ENCODE data around the gene CEP131.

Gene CEP131

GRCh38 chr17:81169870-81170309 lies 52.9 kb downstream of the CEP131 start:
- H3K27ac ChIP-seq (replicated peaks), result no peak overlapping the region

GRCh38 chr17:81167638-81168037 lies 55.1 kb downstream of the CEP131 start:
- H3K4me3 ChIP-seq (replicated peaks; ENCODE audit: insufficient read depth, low read length), result no peak overlapping the region
- TF ChIP-seq POLR2AphosphoS5 (IDR thresholded peaks at IDR 0.05; ENCODE audit: low read depth) (no peak), REST (IDR thresholded peaks at IDR 0.05; ENCODE audit: insufficient replicate concordance, low read depth) (no peak), GABPA (IDR thresholded peaks at IDR 0.05; ENCODE audit: low read depth) (no peak), SPI1 (IDR thresholded peaks at IDR 0.05; ENCODE audit: borderline replicate concordance, low read depth) (no peak)
- TF ChIP-seq, protein P1, sequence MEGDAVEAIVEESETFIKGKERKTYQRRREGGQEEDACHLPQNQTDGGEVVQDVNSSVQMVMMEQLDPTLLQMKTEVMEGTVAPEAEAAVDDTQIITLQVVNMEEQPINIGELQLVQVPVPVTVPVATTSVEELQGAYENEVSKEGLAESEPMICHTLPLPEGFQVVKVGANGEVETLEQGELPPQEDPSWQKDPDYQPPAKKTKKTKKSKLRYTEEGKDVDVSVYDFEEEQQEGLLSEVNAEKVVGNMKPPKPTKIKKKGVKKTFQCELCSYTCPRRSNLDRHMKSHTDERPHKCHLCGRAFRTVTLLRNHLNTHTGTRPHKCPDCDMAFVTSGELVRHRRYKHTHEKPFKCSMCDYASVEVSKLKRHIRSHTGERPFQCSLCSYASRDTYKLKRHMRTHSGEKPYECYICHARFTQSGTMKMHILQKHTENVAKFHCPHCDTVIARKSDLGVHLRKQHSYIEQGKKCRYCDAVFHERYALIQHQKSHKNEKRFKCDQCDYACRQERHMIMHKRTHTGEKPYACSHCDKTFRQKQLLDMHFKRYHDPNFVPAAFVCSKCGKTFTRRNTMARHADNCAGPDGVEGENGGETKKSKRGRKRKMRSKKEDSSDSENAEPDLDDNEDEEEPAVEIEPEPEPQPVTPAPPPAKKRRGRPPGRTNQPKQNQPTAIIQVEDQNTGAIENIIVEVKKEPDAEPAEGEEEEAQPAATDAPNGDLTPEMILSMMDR (IDR thresholded peaks at IDR 0.05; ENCODE audit: insufficient read depth, low read length), result no peak
- DNase-seq (ENCODE audit: low read depth in 1 of 2, low spot score in 1 of 2), result no peak
- H3K27me3 ChIP-seq (ENCODE audit: insufficient read depth, poor library complexity, severe bottlenecking), result peaks cover 30% of the 10 kb centered on the region
- H3K27ac ChIP-seq (replicated peaks), result no peak overlapping the region

More at GRCh38 chr17:81169870-81170309, 52.9 kb downstream of the CEP131 start:
- no peak for DNase-seq (ENCODE audit: low read depth in 1 of 2, low spot score in 1 of 2)
- no peak overlapping the region for H3K4me3 ChIP-seq (replicated peaks; ENCODE audit: insufficient read depth, low read length)
- TF ChIP-seq REST (IDR thresholded peaks at IDR 0.05; ENCODE audit: insufficient replicate concordance, low read depth) (no peak), POLR2AphosphoS5 (IDR thresholded peaks at IDR 0.05; ENCODE audit: low read depth) (no peak), GABPA (IDR thresholded peaks at IDR 0.05; ENCODE audit: low read depth) (no peak), SPI1 (IDR thresholded peaks at IDR 0.05; ENCODE audit: borderline replicate concordance, low read depth) (no peak)
- TF ChIP-seq, protein P1 (IDR thresholded peaks at IDR 0.05; ENCODE audit: insufficient read depth, low read length), result no peak
- peaks cover 27% of the 10 kb centered on the region for H3K27me3 ChIP-seq (ENCODE audit: insufficient read depth, poor library complexity, severe bottlenecking)

DNA sequence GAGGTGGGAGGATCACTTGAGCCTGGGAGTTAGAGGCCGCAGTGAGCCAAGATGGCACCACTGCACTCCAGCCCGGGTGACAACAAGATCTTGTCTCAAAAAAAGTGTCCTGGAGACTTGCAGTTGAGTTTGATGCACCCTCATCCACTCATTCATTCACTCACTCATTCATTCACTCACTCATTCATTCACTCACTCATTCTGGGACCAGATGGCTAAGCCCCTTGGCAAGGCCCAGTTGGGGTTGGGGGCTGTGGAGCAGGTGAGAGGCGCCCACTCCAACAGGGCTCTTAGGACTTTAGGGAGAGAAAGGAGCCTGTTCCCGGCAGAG lies 55.6 kb downstream of the CEP131 start:
- H3K4me3 ChIP-seq (replicated peaks; ENCODE audit: insufficient read depth, low read length), result no peak overlapping the region
- no peak for DNase-seq (ENCODE audit: low read depth in 1 of 2, low spot score in 1 of 2)
- TF ChIP-seq REST (IDR thresholded peaks at IDR 0.05; ENCODE audit: insufficient replicate concordance, low read depth) (no peak), GABPA (IDR thresholded peaks at IDR 0.05; ENCODE audit: low read depth) (no peak), POLR2AphosphoS5 (IDR thresholded peaks at IDR 0.05; ENCODE audit: low read depth) (no peak), SPI1 (IDR thresholded peaks at IDR 0.05; ENCODE audit: borderline replicate concordance, low read depth) (no peak)
- TF ChIP-seq, protein P1 (IDR thresholded peaks at IDR 0.05; ENCODE audit: insufficient read depth, low read length), result no peak
- no peak overlapping the region for H3K27ac ChIP-seq (replicated peaks)
- H3K27me3 ChIP-seq (ENCODE audit: insufficient read depth, poor library complexity, severe bottlenecking), result peaks cover 30% of the 10 kb centered on the region

Measured in HL-60 (cell line).